Left ventricle myocardium inferior (tissue), 1 donor: Measurements from ENCODE around the gene LCA5L. TPM values are rescaled to one million over a fixed set of nuclear protein-coding genes. Genes with fewer than 3 reads are reported as not detected.
"Not testable (repeated sequence)": the region's sequence is repeated elsewhere in the genome, so short reads cannot be mapped to it uniquely, and the experiment has no call there.

Experiments used
- DNase-seq: peaks from one replicate; pipeline ENCODE4 v3.0.0-alpha.2; 2020
- H3K27ac ChIP-seq: fragments of 200-600 bp; replicated peaks from 2 replicates; pipeline ENCODE4 v1.8.0; 2021
- H3K27me3 ChIP-seq: fragments of 200-600 bp; 2 replicates; pipeline ENCODE4 v1.8.0; 2021; ENCODE audit warnings: low read depth
- H3K36me3 ChIP-seq: fragments of 200-600 bp; 2 replicates; pipeline ENCODE4 v1.8.0; 2021
- H3K4me1 ChIP-seq: fragments of 200-600 bp; 2 replicates; pipeline ENCODE4 v1.8.0; 2021
- H3K4me3 ChIP-seq: fragments of 200-600 bp; 2 replicates; pipeline ENCODE4 v1.8.0; 2021; ENCODE audit warnings: mild to moderate bottlenecking, moderate library complexity
- H3K9me3 ChIP-seq: fragments of 200-600 bp; replicated peaks from 2 replicates; pipeline ENCODE4 v1.8.0; 2021
- intact Hi-C: fragments of 100-400 bp; cut with micrococcal nuclease; formaldehyde crosslinking; loops from one replicate; pipeline ENCODE4 v1.11.0; 2022
- total RNA-seq: library from RNA; stranded (reverse); fragmentation: NEBNext Ultra II Directional; extraction: Animal tissue kit (Norgen Biotek cat#: 25700); gene quantifications from one replicate; pipeline ENCODE4 v1.2.1, GENCODE V29; 2021
- TF ChIP-seq, protein P1 (sequence below): fragments of 200-600 bp; IDR thresholded peaks from 2 replicates; pipeline ENCODE4 v1.8.0; 2021; ENCODE audit warnings: antibody characterized with exemption, mild to moderate bottlenecking, borderline replicate concordance
- donor health status: DM: no; HTN: yes; CAD: no; lungs with severe emphysema.

The LCA5L gene
- total RNA-seq, 1 donor from 2014 or later, result 0.80 TPM

- H3K9me3 ChIP-seq, result no peaks in the 10 kb centered on the region
- intact Hi-C loops, result no loop called here
- DNase-seq, result no peak
- H3K4me3 ChIP-seq, result peak overlapping the region; percentile 65
- peaks cover 51% of the 10 kb centered on the region for H3K4me1 ChIP-seq
- H3K27ac ChIP-seq, result peak overlapping the region; percentile 83
- no peaks in the 10 kb centered on the region for H3K27me3 ChIP-seq
- peaks cover 12% of the 10 kb centered on the region for H3K36me3 ChIP-seq
- TF ChIP-seq, protein P1, sequence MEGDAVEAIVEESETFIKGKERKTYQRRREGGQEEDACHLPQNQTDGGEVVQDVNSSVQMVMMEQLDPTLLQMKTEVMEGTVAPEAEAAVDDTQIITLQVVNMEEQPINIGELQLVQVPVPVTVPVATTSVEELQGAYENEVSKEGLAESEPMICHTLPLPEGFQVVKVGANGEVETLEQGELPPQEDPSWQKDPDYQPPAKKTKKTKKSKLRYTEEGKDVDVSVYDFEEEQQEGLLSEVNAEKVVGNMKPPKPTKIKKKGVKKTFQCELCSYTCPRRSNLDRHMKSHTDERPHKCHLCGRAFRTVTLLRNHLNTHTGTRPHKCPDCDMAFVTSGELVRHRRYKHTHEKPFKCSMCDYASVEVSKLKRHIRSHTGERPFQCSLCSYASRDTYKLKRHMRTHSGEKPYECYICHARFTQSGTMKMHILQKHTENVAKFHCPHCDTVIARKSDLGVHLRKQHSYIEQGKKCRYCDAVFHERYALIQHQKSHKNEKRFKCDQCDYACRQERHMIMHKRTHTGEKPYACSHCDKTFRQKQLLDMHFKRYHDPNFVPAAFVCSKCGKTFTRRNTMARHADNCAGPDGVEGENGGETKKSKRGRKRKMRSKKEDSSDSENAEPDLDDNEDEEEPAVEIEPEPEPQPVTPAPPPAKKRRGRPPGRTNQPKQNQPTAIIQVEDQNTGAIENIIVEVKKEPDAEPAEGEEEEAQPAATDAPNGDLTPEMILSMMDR, result no peak
Measured at GRCh38 chr21:39386899-39387298, 58.7 kb downstream of the LCA5L start.

- DNase-seq, result no peak
- no peaks in the 10 kb centered on the region for H3K27me3 ChIP-seq
- peak overlapping the region; percentile 63 for H3K4me3 ChIP-seq
- H3K9me3 ChIP-seq, result no peaks in the 10 kb centered on the region
- peaks cover 58% of the 10 kb centered on the region for H3K4me1 ChIP-seq
- peak overlapping the region; percentile 83 for H3K27ac ChIP-seq
- TF ChIP-seq, protein P1, result no peak
- peaks cover 7% of the 10 kb centered on the region for H3K36me3 ChIP-seq
- intact Hi-C loops, result no loop called here
Measured at GRCh38 chr21:39386194-39386593, 59.4 kb downstream of the LCA5L start.

DNA sequence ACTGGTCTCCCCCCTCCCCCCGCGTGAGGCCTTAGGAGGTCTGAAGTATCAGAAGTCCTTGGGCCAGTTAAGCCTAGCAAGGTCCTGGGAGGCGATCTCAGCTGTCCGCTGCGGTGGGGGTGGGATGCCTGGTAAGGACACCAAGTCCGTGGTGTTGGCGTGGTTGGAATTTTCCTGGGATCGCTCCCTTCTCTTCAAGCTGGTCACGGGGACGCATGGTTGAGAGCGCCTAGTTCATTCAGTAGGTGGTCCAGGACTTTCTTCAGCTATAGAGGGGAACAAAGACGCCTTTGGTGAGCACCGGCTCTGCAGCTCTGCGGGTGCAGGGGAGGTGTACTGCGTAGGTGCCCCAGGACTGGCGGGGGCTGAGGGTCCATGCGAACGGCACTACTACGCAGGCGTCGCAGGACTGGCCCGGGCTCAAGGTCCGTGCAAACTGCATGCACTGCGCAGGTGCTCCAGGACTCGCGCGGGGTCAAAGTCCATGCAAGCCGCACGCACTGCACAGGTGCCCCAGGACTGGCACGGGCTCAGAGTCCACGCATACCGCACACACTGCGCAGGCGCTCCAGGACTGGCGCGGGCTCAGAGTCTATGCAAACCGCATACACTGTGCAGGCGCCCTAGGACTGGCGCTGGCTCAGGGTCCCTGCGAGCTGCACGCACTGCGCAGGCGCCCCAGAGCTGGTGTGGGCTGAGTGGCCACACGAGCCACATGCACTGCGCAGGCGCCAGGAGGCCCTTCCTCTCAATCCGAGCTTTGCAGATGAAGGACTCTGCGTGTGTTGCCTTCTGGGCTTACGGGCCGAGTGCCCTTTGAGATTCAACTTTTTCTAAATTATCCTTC lies 60.1 kb downstream of the LCA5L start:
- DNase-seq, result peak; percentile 86
- Histone ChIP-seq H3K27ac (peak overlapping the region; percentile 83), H3K4me3 (peak overlapping the region; percentile 63), H3K9me3 (no peaks in the 10 kb centered on the region), H3K27me3 (no peaks in the 10 kb centered on the region), H3K4me1 (peaks cover 63% of the 10 kb centered on the region), H3K36me3 (peaks cover under 1% of the 10 kb centered on the region)
- intact Hi-C loops, result no loop called here
- TF ChIP-seq, protein P1, result no peak

GRCh38 chr21:39384674-39385298 lies 60.8 kb downstream of the LCA5L start:
- Histone ChIP-seq H3K36me3 (no peaks in the 10 kb centered on the region), H3K9me3 (no peaks in the 10 kb centered on the region), H3K27ac (peak overlapping the region; percentile 83), H3K4me3 (peak overlapping the region; percentile 63), H3K4me1 (peaks cover 59% of the 10 kb centered on the region), H3K27me3 (no peaks in the 10 kb centered on the region)
- TF ChIP-seq, protein P1, result no peak
- intact Hi-C loops, result no loop called here
- DNase-seq, result no peak

DNA sequence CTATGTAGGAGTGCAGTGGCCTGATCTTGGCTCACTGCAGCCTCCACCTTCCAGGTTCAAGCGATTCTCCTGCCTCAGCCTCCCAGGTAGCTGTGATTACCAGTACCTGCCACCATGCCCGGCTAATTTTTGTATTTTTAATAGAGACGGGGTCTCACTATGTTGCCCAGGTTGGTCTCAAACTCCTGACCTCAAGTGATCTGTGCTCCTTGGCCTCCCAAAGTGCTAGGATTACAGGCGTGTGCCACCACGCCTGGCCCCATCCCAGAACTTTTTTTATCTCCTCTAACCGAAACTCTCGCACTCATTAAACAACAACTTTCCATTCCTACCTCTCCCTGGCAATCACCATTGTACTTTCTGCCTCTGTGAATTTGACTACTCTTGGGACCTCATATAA lies 63.5 kb downstream of the LCA5L start:
- H3K27me3 ChIP-seq, H3K27ac ChIP-seq, H3K4me3 ChIP-seq, H3K36me3 ChIP-seq, DNase-seq, intact Hi-C loops, H3K9me3 ChIP-seq: not testable (repeated sequence)
- peaks cover 40% of the 10 kb centered on the region for H3K4me1 ChIP-seq

DNA sequence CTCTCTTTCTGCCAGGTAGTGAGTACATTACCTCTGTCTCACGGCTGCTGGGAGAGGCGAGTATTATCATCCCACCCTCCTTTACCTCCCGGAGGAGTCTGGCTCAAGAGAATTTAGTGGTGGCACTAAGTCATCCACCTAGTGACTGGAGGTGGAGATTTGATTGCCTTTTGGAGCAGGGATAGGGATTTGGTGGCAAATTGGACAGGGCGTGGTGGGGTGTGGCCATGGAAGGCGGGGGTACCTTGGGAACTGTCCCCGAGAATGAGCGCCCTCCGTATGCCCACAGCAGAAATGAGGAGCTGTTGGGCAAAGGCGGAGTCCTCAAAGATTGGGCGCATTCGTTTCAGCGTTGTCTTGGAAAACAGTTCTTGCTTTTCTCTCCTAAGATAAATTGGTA lies 64.6 kb downstream of the LCA5L start:
- H3K27me3 ChIP-seq, result no peaks in the 10 kb centered on the region
- no peak for DNase-seq
- peak overlapping the region; percentile 93 for H3K27ac ChIP-seq
- peak overlapping the region; percentile 88 for H3K4me3 ChIP-seq
- H3K4me1 ChIP-seq, result peaks cover 29% of the 10 kb centered on the region
- H3K9me3 ChIP-seq, result no peaks in the 10 kb centered on the region
- TF ChIP-seq, protein P1, result no peak
- intact Hi-C loops, result no loop called here
- H3K36me3 ChIP-seq, result no peaks in the 10 kb centered on the region
